Measurements from ENCODE around the gene DSP.

The DSP gene

GRCh38 chr6:7566617-7567173 is 25.2 kb downstream of the DSP start:
- Histone ChIP-seq H3K4me3 (replicated peaks; ENCODE audit: insufficient read depth, low read length) (no peak overlapping the region), H3K27ac (replicated peaks) (no peak overlapping the region), H3K27me3 (ENCODE audit: insufficient read depth, poor library complexity, severe bottlenecking) (no peaks in the 10 kb centered on the region)
- no peak for DNase-seq (ENCODE audit: low read depth in 1 of 2, low spot score in 1 of 2)
- TF ChIP-seq SPI1 (IDR thresholded peaks at IDR 0.05; ENCODE audit: borderline replicate concordance, low read depth) (no peak), POLR2AphosphoS5 (IDR thresholded peaks at IDR 0.05; ENCODE audit: low read depth) (no peak), REST (IDR thresholded peaks at IDR 0.05; ENCODE audit: insufficient replicate concordance, low read depth) (no peak), GABPA (IDR thresholded peaks at IDR 0.05; ENCODE audit: low read depth) (no peak)
- TF ChIP-seq, protein P1, sequence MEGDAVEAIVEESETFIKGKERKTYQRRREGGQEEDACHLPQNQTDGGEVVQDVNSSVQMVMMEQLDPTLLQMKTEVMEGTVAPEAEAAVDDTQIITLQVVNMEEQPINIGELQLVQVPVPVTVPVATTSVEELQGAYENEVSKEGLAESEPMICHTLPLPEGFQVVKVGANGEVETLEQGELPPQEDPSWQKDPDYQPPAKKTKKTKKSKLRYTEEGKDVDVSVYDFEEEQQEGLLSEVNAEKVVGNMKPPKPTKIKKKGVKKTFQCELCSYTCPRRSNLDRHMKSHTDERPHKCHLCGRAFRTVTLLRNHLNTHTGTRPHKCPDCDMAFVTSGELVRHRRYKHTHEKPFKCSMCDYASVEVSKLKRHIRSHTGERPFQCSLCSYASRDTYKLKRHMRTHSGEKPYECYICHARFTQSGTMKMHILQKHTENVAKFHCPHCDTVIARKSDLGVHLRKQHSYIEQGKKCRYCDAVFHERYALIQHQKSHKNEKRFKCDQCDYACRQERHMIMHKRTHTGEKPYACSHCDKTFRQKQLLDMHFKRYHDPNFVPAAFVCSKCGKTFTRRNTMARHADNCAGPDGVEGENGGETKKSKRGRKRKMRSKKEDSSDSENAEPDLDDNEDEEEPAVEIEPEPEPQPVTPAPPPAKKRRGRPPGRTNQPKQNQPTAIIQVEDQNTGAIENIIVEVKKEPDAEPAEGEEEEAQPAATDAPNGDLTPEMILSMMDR (IDR thresholded peaks at IDR 0.05; ENCODE audit: insufficient read depth, low read length) = no peak

- Histone ChIP-seq H3K27ac (replicated peaks) (no peak overlapping the region), H3K4me3 (replicated peaks; ENCODE audit: insufficient read depth, low read length) (no peak overlapping the region), H3K27me3 (ENCODE audit: insufficient read depth, poor library complexity, severe bottlenecking) (no peaks in the 10 kb centered on the region)
- no peak for TF ChIP-seq POLR2AphosphoS5 (IDR thresholded peaks at IDR 0.05; ENCODE audit: low read depth)
- TF ChIP-seq REST (IDR thresholded peaks at IDR 0.05; ENCODE audit: insufficient replicate concordance, low read depth) = no peak
- TF ChIP-seq, protein P1 (IDR thresholded peaks at IDR 0.05; ENCODE audit: insufficient read depth, low read length) = no peak
- TF ChIP-seq SPI1 (IDR thresholded peaks at IDR 0.05; ENCODE audit: borderline replicate concordance, low read depth) = no peak
- TF ChIP-seq GABPA (IDR thresholded peaks at IDR 0.05; ENCODE audit: low read depth) = no peak
- DNase-seq (ENCODE audit: low read depth in 1 of 2, low spot score in 1 of 2) = no peak
Observed at GRCh38 chr6:7568021-7568420, 26.6 kb downstream of the DSP start.

DNA sequence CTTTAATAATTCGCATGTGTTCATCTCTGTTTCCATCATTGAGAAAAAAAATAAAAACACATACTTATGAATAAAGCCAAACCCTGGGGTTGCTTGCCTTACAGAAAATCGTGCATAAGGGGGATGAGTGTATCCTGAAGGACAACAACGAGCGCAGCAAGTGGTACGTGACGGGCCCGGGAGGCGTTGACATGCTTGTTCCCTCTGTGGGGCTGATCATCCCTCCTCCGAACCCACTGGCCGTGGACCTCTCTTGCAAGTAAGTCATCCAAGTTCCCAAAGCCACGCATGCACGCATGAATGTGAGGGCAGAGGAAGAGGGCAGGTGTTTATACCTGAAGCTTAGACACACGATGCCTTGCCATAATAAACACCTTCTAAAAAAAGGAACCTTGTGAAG is 27.6 kb downstream of the DSP start:
- Histone ChIP-seq H3K4me3 (replicated peaks; ENCODE audit: insufficient read depth, low read length) (no peak overlapping the region), H3K27ac (replicated peaks) (no peak overlapping the region), H3K27me3 (ENCODE audit: insufficient read depth, poor library complexity, severe bottlenecking) (no peaks in the 10 kb centered on the region)
- TF ChIP-seq GABPA (IDR thresholded peaks at IDR 0.05; ENCODE audit: low read depth) = no peak
- no peak for TF ChIP-seq POLR2AphosphoS5 (IDR thresholded peaks at IDR 0.05; ENCODE audit: low read depth)
- TF ChIP-seq, protein P1 (IDR thresholded peaks at IDR 0.05; ENCODE audit: insufficient read depth, low read length) = no peak
- TF ChIP-seq REST (IDR thresholded peaks at IDR 0.05; ENCODE audit: insufficient replicate concordance, low read depth) = no peak
- TF ChIP-seq SPI1 (IDR thresholded peaks at IDR 0.05; ENCODE audit: borderline replicate concordance, low read depth) = no peak
- no peak for DNase-seq (ENCODE audit: low read depth in 1 of 2, low spot score in 1 of 2)
